HEK293T (cell line): ENCODE measurements around the gene NGRN.
A peak's percentile ranks its signal among the peaks of the same experiment; 100 is the strongest.
"Not testable (repeated sequence)": the region's sequence is repeated elsewhere in the genome, so short reads cannot be mapped to it uniquely, and the experiment has no call there.

Experiments used
- CTCF ChIA-PET: fragments of 350-600 bp; formaldehyde crosslinking; extraction: SDS; loops from one replicate; lab custom pipeline; 2021; ENCODE audit warnings: antibody characterized with exemption, inconsistent platforms; lab: Yijun Ruan, JAX
- POLR2A ChIA-PET: fragments of 350-600 bp; formaldehyde crosslinking; extraction: SDS; loops from one replicate; lab custom pipeline; 2020; ENCODE audit warnings: antibody characterized with exemption, inconsistent platforms; lab: Yijun Ruan, JAX
- DNase-seq: peaks from one replicate; pipeline ENCODE4 v3.0.0; 2012; ENCODE audit warnings: mixed read lengths; ENCODE audit errors: extremely low spot score
- ARNT ChIP-seq: fragments of 450-650 bp; IDR thresholded peaks from 2 replicates; pipeline ENCODE4 v1.6.1; 2017; ENCODE audit warnings: mild to moderate bottlenecking
- BHLHE40 ChIP-seq: fragments of 450-650 bp; IDR thresholded peaks from 2 replicates; pipeline ENCODE4 v1.6.1; 2016; ENCODE audit warnings: mild to moderate bottlenecking, moderate library complexity, borderline replicate concordance
- CTBP1 ChIP-seq: fragments of 450-650 bp; IDR thresholded peaks from 2 replicates; pipeline ENCODE4 v1.6.1; 2016; ENCODE audit warnings: borderline replicate concordance
- ELF4 ChIP-seq: fragments of 450-650 bp; IDR thresholded peaks from 2 replicates; pipeline ENCODE4 v1.6.1; 2017; ENCODE audit warnings: antibody characterized with exemption
- FOXA1 ChIP-seq: fragments of 450-650 bp; IDR thresholded peaks from 2 replicates; pipeline ENCODE4 v1.6.1; 2016; ENCODE audit warnings: mild to moderate bottlenecking
- FOXK2 ChIP-seq: fragments of 450-650 bp; IDR thresholded peaks from 2 replicates; pipeline ENCODE4 v1.6.1; 2016; ENCODE audit warnings: mild to moderate bottlenecking
- FOXM1 ChIP-seq: fragments of 450-650 bp; IDR thresholded peaks from 2 replicates; pipeline ENCODE4 v1.6.1; 2017; ENCODE audit warnings: mild to moderate bottlenecking, borderline replicate concordance
- HDGF ChIP-seq: fragments of 450-650 bp; IDR thresholded peaks from 2 replicates; pipeline ENCODE4 v1.6.1; 2017; ENCODE audit warnings: antibody characterized with exemption, borderline replicate concordance
- L3MBTL2 ChIP-seq: fragments of 450-650 bp; conservative IDR thresholded peaks from 2 replicates; pipeline ENCODE4 v1.6.1; 2016; ENCODE audit warnings: mild to moderate bottlenecking
- LEF1 ChIP-seq: fragments of 450-650 bp; IDR thresholded peaks from 2 replicates; pipeline ENCODE4 v1.6.1; 2017; ENCODE audit warnings: mild to moderate bottlenecking, borderline replicate concordance
- NFRKB ChIP-seq: fragments of 450-650 bp; IDR thresholded peaks from 2 replicates; pipeline ENCODE4 v1.6.1; 2016; ENCODE audit warnings: mild to moderate bottlenecking, moderate library complexity
- SP1 ChIP-seq: fragments of 450-650 bp; IDR thresholded peaks from 2 replicates; pipeline ENCODE4 v1.6.1; 2017
- SUZ12 ChIP-seq: fragments of 450-650 bp; IDR thresholded peaks from 2 replicates; pipeline ENCODE4 v1.6.1; 2016; ENCODE audit warnings: mild to moderate bottlenecking
- TARDBP ChIP-seq: fragments of 450-650 bp; IDR thresholded peaks from 2 replicates; pipeline ENCODE4 v1.6.1; 2016
- ZNF384 ChIP-seq: fragments of 450-650 bp; IDR thresholded peaks from 2 replicates; pipeline ENCODE4 v1.6.1; 2016
- TF ChIP-seq, protein P1 (sequence below): fragments of 450-650 bp; IDR thresholded peaks from 2 replicates; pipeline ENCODE4 v1.6.1; 2016

The NGRN gene

DNA sequence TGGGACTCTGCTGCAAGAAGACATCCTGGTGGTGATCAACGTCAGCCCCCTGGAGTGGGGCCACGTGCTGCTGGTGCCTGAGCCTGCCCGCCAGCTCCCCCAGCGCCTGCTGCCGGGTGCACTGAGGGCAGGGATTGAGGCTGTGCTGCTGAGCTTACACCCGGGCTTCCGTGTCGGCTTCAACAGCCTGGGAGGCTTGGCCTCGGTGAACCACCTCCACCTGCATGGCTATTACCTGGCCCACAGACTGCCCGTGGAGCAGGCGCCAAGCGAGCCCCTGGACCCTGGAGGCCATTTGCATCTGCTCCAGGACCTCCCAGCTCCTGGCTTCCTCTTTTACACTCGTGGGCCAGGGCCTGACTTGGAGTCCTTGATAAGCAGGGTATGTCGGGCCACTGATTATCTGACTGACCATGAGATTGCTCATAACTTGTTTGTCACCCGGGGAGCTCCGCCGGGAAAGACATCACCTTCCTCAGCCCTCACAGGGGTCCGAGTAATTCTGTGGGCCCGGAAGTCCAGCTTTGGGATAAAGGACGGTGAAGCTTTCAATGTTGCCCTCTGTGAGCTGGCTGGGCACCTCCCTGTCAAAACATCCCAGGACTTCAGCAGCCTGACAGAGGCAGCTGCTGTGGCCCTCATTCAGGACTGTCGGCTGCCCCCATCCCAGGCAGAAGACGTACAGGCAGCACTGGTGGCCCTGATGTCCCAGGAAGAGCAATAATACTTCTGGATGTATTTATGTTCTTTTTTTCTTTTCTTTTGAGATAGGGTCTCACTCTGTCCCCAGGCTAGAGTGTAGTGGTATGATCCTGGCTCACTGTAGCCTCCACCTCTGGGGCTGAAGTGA lies 23.9 kb upstream of the NGRN start:
- CTCF ChIA-PET, result no interaction called here
- POLR2A ChIA-PET, result interaction anchor here (1.5 to 3.3 kb wide), 2 partner anchors 7 to 8 kb away, joined by 4 to 13 read pairs; partner anchors contain the start of genes CIB1, GDPGP1 and TTLL13
- TF ChIP-seq FOXM1, result no peak
- TF ChIP-seq CTBP1, result no peak
- TF ChIP-seq L3MBTL2, result no peak
- no peak for TF ChIP-seq FOXA1
- TF ChIP-seq, protein P1, sequence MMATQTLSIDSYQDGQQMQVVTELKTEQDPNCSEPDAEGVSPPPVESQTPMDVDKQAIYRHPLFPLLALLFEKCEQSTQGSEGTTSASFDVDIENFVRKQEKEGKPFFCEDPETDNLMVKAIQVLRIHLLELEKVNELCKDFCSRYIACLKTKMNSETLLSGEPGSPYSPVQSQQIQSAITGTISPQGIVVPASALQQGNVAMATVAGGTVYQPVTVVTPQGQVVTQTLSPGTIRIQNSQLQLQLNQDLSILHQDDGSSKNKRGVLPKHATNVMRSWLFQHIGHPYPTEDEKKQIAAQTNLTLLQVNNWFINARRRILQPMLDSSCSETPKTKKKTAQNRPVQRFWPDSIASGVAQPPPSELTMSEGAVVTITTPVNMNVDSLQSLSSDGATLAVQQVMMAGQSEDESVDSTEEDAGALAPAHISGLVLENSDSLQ, result no peak
- DNase-seq, result no peak

DNA sequence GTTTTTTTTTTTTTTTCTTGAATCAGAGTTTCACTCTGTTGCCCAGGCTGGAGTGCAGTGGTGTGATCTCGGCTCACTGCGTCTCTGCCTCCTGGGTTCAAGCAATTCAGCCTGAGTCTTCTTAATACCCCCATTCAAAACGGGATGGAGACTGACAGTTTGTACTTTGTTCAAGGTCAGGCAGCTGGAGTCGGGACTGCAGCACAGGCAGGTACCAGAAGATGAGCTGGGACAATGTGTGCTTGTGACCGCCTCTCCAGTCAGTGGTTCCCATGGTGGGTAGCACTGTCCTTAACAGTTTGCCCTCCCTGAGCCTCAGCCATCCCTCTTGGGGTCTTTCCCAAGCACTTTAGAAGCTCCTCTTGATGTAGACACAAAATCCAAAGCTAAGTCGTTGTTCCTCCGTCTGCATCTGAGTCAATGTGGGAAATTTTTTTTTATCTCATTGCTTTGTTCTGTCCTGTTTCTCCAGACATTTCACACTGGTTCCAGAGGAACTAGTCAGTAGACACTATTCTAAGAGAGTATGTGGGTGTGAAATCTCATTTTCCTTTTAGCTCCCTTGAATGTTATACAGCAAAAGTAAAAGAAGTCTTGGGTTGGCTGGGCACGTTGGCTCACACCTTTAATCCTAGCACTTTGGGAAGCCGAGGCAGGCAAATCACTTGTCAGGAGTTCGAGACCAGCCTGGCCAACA lies 21.4 kb upstream of the NGRN start:
- POLR2A ChIA-PET, result interaction anchor here (3.3 kb wide), 1 partner anchor 10 kb away, joined by 13 read pairs; the partner anchor contains the start of genes CIB1 and GDPGP1

DNA sequence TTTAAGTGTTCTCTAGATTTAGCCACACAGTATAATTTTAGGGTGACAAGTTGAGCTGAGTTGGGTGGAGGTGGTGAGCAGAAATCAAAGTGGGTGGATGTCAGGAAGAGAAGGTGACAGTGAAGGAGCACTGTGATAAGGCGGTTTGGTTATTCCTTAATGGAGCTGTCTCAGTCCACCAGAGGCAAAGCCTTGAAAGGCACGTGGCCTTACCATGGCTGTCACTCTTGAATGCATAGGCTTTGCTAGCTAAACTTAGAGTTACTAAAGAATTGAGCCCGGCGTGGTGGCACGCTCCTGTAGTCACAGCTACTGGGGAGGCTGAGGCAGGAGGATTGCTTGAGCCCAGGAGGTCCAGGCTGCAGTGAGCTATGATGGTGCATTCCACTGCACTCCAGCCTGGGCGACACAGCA lies 16.7 kb upstream of the NGRN start:
- CTCF ChIA-PET, result interaction anchor here (0.6 to 1.6 kb wide), 7 partner anchors 16 to 153 kb away, joined by 3 to 6 read pairs (median 4); partner anchors contain the start of genes CIB1 and NGRN
- no peak for TF ChIP-seq ELF4
- no peak; the same call in 1 of the 2 replicates for TF ChIP-seq ZNF384
- TF ChIP-seq, protein P1, result peak; percentile 47; the same call in 1 of the 2 replicates
- POLR2A ChIA-PET, result interaction anchor here (0.5 to 4.4 kb wide), 14 partner anchors 8 to 276 kb away, joined by 3 to 37 read pairs (median 4); partner anchors contain the start of genes CIB1, GDPGP1, NGRN and SEMA4B
- DNase-seq, result no peak

More for the DNA sequence above, 21.4 kb upstream of the NGRN start:
- TF ChIP-seq SUZ12, result no peak
- no peak for DNase-seq
- CTCF ChIA-PET, result no interaction called here

DNA sequence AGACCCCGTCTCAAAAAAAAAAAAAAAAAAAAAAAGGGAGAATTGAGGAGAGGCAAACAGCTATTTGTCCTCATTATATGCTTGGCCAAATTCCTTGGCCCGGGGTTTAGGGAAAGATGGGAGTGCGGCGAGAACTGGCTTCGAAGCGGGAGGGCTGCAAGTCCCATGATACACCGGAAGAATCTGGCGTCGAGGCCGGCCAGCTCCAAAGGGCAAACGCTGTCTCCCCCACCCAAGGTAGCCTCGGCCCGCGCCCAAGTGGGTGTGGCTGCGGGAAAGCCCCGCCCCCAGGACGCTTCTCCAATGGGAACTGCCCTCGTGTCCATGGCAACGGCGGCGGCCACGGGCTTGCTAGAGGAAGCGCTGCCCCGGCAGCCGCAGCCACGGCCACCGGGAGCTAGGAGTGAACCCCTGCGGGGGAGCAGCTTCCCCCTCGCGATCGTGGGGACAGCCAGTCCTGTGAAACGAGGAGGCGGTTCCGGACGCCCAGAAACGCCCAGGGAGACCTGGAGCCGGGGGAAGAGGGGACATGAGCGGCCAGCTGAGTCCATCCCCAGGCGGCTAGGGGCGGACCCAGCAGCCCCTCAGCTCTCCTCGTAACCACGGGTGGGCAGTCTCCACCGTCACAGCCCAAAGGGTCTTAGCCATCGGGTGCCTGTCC lies 16.1 kb upstream of the NGRN start, which contains the start of gene TTLL13:
Gene TTLL13, plus strand, starts transcription at position 354 of the 661 bp plus-strand sequence. CDS start 1,075 bp downstream, outside the sequence.
- ChIA-PET POLR2A (interaction anchor here (0.5 to 4.4 kb wide), 15 partner anchors 9 to 277 kb away, joined by 3 to 37 read pairs (median 4); partner anchors contain the start of genes CIB1, GDPGP1, IQGAP1 and NGRN), CTCF (interaction anchor here (0.5 to 1.6 kb wide), 9 partner anchors 16 to 366 kb away, joined by 3 to 6 read pairs (median 4); partner anchors contain the start of genes CIB1 and NGRN)
- peak; percentile 96 for DNase-seq
- TF ChIP-seq L3MBTL2 (peak; percentile 84), NFRKB (no peak), ZNF384 (peak; percentile 83; the same call in 1 of the 2 replicates)

DNA sequence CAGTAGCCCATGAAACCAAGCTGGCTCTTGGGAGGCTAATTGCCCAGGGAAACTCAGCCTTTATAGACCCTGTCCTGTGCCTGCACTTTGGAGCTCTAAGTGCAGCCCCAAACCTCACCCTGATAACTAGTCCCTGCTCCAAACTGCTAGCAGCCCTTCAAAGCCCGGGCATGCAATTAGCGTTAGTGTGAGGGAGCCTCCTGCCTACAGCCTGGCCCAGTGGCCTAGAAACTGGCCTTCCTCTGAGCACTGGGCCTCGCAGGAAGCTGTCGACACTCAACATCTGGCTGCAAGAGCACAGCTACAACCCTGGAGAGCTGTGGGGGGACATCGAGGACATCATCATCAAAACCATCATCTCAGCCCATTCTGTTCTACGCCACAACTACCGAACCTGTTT lies 7.7 kb upstream of the NGRN start:
- no peak for DNase-seq
- ChIA-PET CTCF (no interaction called here), POLR2A (no interaction called here)
- TF ChIP-seq ARNT (no peak), CTBP1 (no peak), HDGF (no peak), LEF1 (no peak), FOXA1 (no peak), L3MBTL2 (no peak), BHLHE40 (no peak), SP1 (no peak), SUZ12 (no peak), FOXK2 (no peak)

DNA sequence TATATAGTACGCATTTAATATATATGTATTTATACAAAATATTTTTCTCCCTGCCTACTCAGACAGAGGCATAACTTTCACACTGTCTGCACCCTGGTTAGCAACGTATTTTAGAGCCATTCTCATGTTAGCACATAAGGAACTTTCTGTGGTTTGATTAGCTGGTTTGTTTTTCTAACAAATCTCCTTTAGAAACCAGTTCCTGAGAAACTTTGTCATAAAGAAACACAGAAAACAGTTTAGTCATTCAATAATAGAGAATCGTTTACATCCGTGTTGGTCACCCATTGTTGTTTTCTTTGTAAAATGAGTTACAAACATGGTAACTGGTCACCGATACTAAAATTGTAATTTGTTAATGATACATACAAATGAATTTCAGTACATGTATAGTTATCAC lies 5.9 kb upstream of the NGRN start:
- POLR2A ChIA-PET, result interaction anchor here (1.7 kb wide), 1 partner anchor 10 kb away, joined by 4 read pairs; the partner anchor contains the start of gene TTLL13
- no peak for DNase-seq
- CTCF ChIA-PET, result no interaction called here
- TF ChIP-seq SUZ12 (no peak), FOXM1 (no peak), ELF4 (no peak), LEF1 (no peak), NFRKB (no peak), TARDBP (no peak), ARNT (no peak), BHLHE40 (no peak), FOXA1 (no peak), FOXK2 (no peak)

DNA sequence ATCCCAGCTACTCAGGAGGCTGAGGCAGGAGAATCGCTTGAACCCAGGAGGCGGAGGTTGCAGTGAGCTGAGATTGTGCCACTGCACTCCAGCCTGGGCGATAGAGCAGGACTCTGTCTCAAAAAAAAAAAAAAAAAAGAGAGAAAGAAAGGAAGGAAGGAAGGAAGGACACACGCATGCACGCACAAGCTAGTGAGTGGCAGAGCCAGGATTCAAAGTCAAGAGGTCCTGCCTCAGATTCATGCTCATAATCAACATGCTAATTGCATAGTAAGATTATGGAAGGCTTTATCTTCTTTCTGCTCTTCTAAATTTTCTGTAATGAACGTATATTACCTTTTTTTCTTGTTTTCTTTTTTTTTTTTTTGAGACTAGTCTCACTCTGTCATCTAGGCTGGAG lies 4.7 kb upstream of the NGRN start:
- POLR2A ChIA-PET, result interaction anchor here (1.7 kb wide), 1 partner anchor 11 kb away, joined by 4 read pairs; the partner anchor contains the start of gene TTLL13
- DNase-seq, result not testable (repeated sequence)
- CTCF ChIA-PET, result interaction anchor here (0.7 kb wide), 1 partner anchor 10 kb away, joined by 4 read pairs; no protein-coding TSS in a partner anchor
